Effector memory CD4-positive, alpha-beta T cell (primary cell): ENCODE results near the gene PNISR.

Source experiments
- DNase-seq, 3 donors: peaks; one replicate each; pipeline ENCODE4 v3.0.0-alpha.2; 2020
- H3K27ac ChIP-seq: 2 replicates; pipeline ENCODE4 v1.7.0; 2013; ENCODE audit warnings: mild to moderate bottlenecking, low read length, moderate library complexity; ENCODE audit not compliant: insufficient read depth, poor library complexity, severe bottlenecking
- H3K27me3 ChIP-seq: replicated peaks from 2 replicates; pipeline ENCODE4 v1.7.0; 2013; ENCODE audit warnings: mild to moderate bottlenecking, low read length; ENCODE audit not compliant: insufficient read depth, control insufficient read depth, poor library complexity, severe bottlenecking
- H3K36me3 ChIP-seq: 2 replicates; pipeline ENCODE4 v1.7.0; 2013; ENCODE audit warnings: mild to moderate bottlenecking, low read length, moderate library complexity; ENCODE audit not compliant: control insufficient read depth, insufficient read depth
- H3K4me1 ChIP-seq: 2 replicates; pipeline ENCODE4 v1.7.0; 2013; ENCODE audit warnings: low read length, mild to moderate bottlenecking; ENCODE audit not compliant: control insufficient read depth, insufficient read depth, poor library complexity, severe bottlenecking
- H3K4me3 ChIP-seq: 2 replicates; pipeline ENCODE4 v1.7.0; 2013; ENCODE audit warnings: low read length, low read depth, mild to moderate bottlenecking; ENCODE audit not compliant: insufficient read depth, poor library complexity, severe bottlenecking
- H3K9me3 ChIP-seq: 2 replicates; pipeline ENCODE4 v1.7.0; 2013; ENCODE audit warnings: mild to moderate bottlenecking, low read length, moderate library complexity; ENCODE audit not compliant: control insufficient read depth

The PNISR gene

DNA sequence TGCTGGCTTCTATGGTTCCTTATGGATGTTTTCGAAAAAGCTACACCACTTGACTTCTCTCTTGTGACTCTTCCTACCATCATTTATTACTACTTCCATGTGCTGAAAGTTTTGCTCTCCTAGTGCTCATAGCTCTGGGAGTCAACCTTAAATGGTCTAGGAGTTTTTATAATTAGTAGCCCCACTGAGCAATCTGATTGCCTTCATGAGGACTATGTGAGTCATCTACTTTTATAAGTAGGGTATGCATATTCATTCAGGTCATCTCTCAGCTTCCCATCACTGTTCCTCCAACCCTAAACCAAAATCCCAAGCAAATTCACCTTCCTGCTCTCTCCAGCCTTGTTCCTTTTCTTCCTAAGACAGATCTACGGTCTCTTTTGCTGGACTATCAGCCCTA, 58.3 kb downstream of the PNISR start:
- DNase-seq, result no peak
- Histone ChIP-seq H3K4me1 (no peaks in the 10 kb centered on the region), H3K4me3 (no peak overlapping the region), H3K27ac (no peak overlapping the region), H3K36me3 (no peaks in the 10 kb centered on the region), H3K9me3 (no peaks in the 10 kb centered on the region), H3K27me3 (no peaks in the 10 kb centered on the region)

DNA sequence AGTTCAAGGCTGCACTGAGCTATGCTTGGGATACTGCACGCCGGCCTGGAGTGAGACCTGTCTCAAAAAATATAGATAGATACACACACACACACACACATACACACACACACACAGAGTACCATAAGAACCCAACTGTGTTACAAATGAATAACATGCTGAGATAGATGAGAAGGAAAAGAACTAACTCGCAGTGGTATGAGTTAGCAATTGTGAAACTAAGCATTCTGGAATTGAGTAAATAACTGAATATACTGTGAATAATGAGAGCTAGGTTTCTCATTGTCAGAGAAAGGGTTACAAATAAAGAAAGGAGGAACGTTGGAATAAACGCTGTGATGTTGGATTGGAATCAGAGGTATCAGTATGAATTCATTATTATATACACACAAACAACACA, 61.1 kb downstream of the PNISR start:
- H3K27me3 ChIP-seq, result no peaks in the 10 kb centered on the region
- no peaks in the 10 kb centered on the region for H3K4me1 ChIP-seq
- H3K27ac ChIP-seq, result no peak overlapping the region

DNA sequence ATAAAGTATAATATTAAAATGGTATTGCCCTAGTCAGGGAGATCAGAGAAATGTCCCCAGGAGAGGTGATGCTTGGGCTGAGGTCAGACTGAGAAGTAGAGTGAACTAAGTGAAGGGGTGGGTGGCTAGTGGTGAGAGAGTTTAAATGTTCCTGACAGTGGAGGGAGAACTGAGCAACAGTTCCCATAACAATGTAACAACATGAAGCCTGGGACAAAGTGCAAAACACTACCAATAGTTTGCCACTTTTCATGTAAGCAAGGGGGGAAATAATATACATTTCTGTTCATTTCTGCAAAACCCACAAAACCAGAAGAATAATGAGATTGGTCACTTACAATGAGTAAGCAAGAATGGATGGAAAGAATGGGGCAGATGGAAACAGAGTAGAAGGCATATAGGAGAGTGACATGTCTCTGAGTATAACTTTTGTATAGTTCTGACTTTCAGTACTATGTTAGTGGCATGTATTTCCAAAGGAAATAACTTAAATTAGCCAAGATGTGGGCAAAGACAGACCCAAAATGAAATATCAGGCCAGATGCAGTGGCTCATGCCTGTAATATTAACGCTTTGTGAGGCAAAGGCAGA, 62.3 kb downstream of the PNISR start:
- no peaks in the 10 kb centered on the region for H3K36me3 ChIP-seq

More for the DNA sequence above, 61.1 kb downstream of the PNISR start:
- H3K36me3 ChIP-seq, result no peaks in the 10 kb centered on the region
- H3K4me3 ChIP-seq, result no peak overlapping the region
- H3K9me3 ChIP-seq, result no peaks in the 10 kb centered on the region
- no peak for DNase-seq

DNA sequence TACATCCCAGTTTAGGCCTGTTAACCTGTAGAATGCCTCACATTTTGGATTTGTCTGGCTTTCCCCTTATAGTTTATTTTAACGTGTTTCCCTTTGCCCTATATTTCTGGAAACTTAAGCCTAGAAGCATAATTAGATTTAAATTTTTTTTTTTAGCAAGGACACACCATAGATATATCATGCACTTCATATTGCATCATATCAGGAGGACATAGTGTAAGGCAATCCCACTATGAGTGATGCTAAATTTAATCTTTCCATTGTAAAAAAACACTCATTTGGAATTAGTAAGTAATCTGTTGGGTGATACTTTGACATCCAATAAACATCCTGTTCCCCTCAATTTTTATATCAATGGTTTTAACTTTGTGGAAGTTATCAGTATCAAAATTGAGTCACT, 65.3 kb downstream of the PNISR start:
- H3K27ac ChIP-seq, result no peak overlapping the region
- no peaks in the 10 kb centered on the region for H3K4me1 ChIP-seq
- H3K36me3 ChIP-seq, result no peaks in the 10 kb centered on the region
- H3K9me3 ChIP-seq, result no peaks in the 10 kb centered on the region
- no peaks in the 10 kb centered on the region for H3K27me3 ChIP-seq
- no peak overlapping the region for H3K4me3 ChIP-seq
- DNase-seq, result no peak

More for the DNA sequence above, 62.3 kb downstream of the PNISR start:
- Histone ChIP-seq H3K27me3 (no peaks in the 10 kb centered on the region), H3K4me3 (no peak overlapping the region), H3K4me1 (no peaks in the 10 kb centered on the region), H3K27ac (no peak overlapping the region), H3K9me3 (no peaks in the 10 kb centered on the region)
- no peak for DNase-seq

DNA sequence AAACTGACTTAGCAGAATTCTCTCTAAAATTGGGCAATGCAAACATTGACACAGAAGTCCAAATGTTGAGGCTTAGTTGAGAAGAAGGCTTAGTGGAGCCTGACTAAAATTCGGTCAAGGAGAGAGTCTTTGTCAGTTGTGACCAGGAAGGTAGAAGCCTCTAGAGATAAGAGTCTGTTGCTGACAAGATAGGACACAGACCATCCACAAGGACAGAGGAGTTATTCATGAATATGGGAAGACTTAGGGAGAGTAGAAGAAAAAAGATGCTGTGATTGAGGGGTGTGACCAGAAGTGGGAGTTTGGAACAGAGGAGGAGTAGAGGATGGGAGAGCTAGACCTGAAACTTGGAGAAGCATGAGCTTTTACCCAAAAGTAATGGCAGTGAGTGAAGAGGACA, 68.5 kb downstream of the PNISR start:
- DNase-seq, result no peak
- H3K27me3 ChIP-seq, result no peaks in the 10 kb centered on the region
- H3K4me3 ChIP-seq, result no peak overlapping the region
- H3K9me3 ChIP-seq, result no peaks in the 10 kb centered on the region
- no peak overlapping the region for H3K27ac ChIP-seq
- H3K36me3 ChIP-seq, result no peaks in the 10 kb centered on the region
- no peaks in the 10 kb centered on the region for H3K4me1 ChIP-seq

DNA sequence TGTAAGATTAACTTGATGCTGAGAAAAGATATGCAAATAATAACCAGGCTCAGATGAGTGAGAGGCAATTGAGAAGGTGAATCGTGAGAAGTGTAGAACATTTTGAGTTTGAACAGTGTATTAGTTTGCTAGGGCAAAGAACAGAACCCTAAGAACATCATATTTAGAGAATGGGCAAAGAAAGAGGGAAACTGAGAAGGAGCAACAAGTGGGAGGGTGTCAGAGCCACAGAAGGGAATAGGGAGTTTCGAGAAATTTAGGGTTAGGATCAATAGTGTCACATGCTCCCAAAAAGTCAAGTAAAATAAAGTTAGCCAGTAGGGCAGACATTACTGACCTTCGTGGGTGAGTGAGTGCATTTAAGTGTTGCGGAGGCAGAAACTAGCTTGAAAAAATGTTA, 70.1 kb downstream of the PNISR start:
- no peaks in the 10 kb centered on the region for H3K4me1 ChIP-seq
- H3K27me3 ChIP-seq, result peaks cover 6% of the 10 kb centered on the region
- no peaks in the 10 kb centered on the region for H3K36me3 ChIP-seq
- H3K9me3 ChIP-seq, result no peaks in the 10 kb centered on the region
- no peak overlapping the region for H3K4me3 ChIP-seq
- H3K27ac ChIP-seq, result no peak overlapping the region
- no peak for DNase-seq

DNA sequence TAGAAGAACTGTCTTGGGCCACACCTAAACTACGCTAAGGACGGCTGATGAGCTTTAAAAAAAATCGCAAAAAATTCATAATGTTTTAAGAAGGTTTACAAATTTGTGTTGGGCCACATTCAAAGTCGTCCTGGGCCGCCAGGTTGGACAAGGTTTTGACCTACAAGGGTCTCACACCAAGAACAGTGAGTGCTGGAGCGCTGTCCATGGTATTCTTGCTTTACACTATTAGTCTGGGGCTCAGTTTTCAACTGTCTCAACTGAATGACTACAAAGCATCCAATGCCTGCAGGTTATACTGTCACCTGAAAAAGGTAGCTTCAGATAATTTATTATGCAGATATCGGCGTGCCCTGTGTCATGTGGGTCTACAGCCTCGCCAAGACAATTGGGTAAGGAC, 72.0 kb downstream of the PNISR start:
- no peaks in the 10 kb centered on the region for H3K9me3 ChIP-seq
- H3K27ac ChIP-seq, result no peak overlapping the region
- peaks cover 20% of the 10 kb centered on the region for H3K27me3 ChIP-seq
- DNase-seq, result no peak
- H3K4me3 ChIP-seq, result no peak overlapping the region
- H3K4me1 ChIP-seq, result no peaks in the 10 kb centered on the region
- no peaks in the 10 kb centered on the region for H3K36me3 ChIP-seq

DNA sequence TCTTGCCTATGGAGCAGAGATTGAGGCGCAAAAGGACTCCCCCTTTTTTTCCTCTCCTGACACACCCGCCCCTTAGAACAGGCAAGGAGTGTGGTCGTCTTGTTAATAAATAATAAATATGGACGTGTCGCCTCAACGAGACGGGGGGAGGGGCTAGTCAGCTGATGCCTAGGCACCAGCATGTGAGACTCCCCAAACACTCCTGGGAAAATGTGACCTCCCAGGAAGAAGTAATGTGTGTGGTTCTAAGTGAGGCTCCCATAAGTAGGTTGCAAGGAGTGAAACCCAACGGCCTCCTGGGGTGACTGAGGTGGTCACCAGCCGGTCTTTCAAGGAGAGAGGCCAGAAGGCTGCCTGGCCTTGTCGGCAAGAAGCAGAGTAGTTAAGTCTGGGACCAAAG, 74.5 kb downstream of the PNISR start:
- Histone ChIP-seq H3K4me3 (no peak overlapping the region), H3K4me1 (no peaks in the 10 kb centered on the region), H3K36me3 (no peaks in the 10 kb centered on the region), H3K27ac (no peak overlapping the region), H3K9me3 (no peaks in the 10 kb centered on the region), H3K27me3 (peaks cover 20% of the 10 kb centered on the region)
- DNase-seq, result no peak

DNA sequence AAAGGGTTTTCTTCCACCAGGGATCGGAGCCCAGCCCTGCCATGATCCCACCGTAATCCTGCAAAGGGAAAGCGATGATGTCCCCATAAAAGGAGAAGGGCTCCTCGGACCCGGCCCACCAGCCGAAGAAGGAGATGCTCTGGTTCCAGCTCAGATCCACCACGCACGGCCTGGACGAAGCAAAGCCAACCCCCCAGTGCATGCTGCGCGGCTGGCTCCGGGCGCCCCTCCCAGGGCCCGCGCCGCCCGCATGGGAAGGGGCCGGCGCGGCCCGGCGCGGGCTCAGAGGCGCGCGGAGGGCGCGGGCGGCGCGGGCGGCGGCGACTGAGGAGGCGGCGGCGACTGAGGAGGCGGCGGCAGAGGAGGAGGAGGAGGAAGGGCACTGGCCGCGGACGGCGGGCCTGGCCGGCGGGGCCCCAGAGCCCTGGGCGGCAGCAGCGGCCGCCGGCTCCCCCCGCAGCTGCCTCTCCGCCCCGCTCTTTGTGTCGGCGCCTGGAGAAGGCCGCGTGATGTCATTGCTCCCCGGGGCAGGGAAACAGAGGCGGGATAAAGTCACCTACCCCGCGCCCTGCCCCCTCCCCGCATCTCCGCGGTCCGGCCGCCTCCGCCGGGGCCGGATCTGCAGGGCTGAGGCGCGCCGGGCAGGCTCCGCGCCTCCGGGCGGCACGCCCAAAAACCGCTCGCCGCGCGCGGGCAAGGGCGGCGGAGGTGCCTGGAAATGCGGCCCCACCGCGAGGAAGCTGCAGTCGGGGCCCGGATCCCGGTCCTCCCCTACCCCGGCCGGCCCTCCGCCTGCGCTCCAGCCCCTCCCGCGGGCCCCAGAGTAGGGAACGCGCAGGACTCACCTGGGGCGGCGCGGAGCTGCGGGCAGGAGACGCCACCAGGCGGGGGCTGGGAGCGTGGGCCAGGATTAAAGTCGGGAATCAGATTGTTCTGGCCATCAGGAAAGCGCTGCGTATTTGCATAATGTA, 75.7 kb downstream of the PNISR start, which contains the start of gene FAXC:
TSS of gene FAXC (minus strand) at position 504 of the 971 bp plus-strand sequence. CDS start at position 202, 302 bp downstream.
- H3K27me3 ChIP-seq, result peaks cover 23% of the 10 kb centered on the region

More for the DNA sequence above, 75.7 kb downstream of the PNISR start, which contains the start of gene FAXC:
- Histone ChIP-seq H3K4me3 (no peak within 1 kb of the TSS), H3K36me3 (no peaks in the 10 kb centered on the region), H3K27ac (no peak within 1 kb of the TSS), H3K4me1 (no peaks in the 10 kb centered on the region), H3K9me3 (no peaks in the 10 kb centered on the region)
- DNase-seq, result no peak
